ENCODE results near the gene PLCD3.

PLCD3 gene

GRCh38 chr17:45073414-45074070, 58.8 kb downstream of the PLCD3 start:
- no peak for DNase-seq (ENCODE audit: low spot score)

- no peak for DNase-seq (ENCODE audit: low spot score)
These were observed 61.5 kb downstream of the PLCD3 start for GRCh38 chr17:45070809-45071208.

- no peak for DNase-seq (ENCODE audit: low spot score)
These were observed 62.3 kb downstream of the PLCD3 start for GRCh38 chr17:45070001-45070400.

GRCh38 chr17:45067637-45068036, 64.7 kb downstream of the PLCD3 start:
- no peak for DNase-seq (ENCODE audit: low spot score)

GRCh38 chr17:45063198-45063597, 69.1 kb downstream of the PLCD3 start:
- no peak for DNase-seq (ENCODE audit: low spot score)

- DNase-seq (ENCODE audit: low spot score) = no peak
These were observed 70.6 kb downstream of the PLCD3 start for GRCh38 chr17:45061606-45062205.

- peak; percentile 97 for DNase-seq (ENCODE audit: low spot score)
These were observed 71.3 kb downstream of the PLCD3 start, which contains the start of gene NMT1 for GRCh38 chr17:45060797-45061605. NMT1 (plus strand) TSS chr17:45061317; CDS start chr17:45061330, 13 bp downstream.

GRCh38 chr17:45060382-45060796, 71.9 kb downstream of the PLCD3 start:
- no peak for DNase-seq (ENCODE audit: low spot score)

Measured in CD4-positive, alpha-beta T cell treated with Interleukin-6 at 100 ng/mL for 8 hours (primary cell).